Osteoblast (primary cell): ENCODE results near the gene CD44. TPM values are rescaled to one million over a fixed set of nuclear protein-coding genes. Genes with fewer than 3 reads are reported as not detected.
"Not testable (repeated sequence)": the region's sequence is repeated elsewhere in the genome, so short reads cannot be mapped to it uniquely, and the experiment has no call there.

Experiments used
- DNase-seq: peaks from one replicate; pipeline ENCODE4 v3.0.0; 2011; ENCODE audit warnings: low spot score, mixed read lengths; ENCODE audit not compliant: insufficient read length; ENCODE audit errors: missing footprints
- H2AFZ ChIP-seq: 2 replicates; pipeline ENCODE4 v1.6.0; 2011; ENCODE audit warnings: mild to moderate bottlenecking, low read length
- H3K27ac ChIP-seq: 2 replicates; pipeline ENCODE4 v1.5.1; 2011; ENCODE audit warnings: mild to moderate bottlenecking, low read depth, low read length, moderate library complexity
- H3K27me3 ChIP-seq: 2 replicates; pipeline ENCODE4 v1.6.0; 2012; ENCODE audit warnings: mild to moderate bottlenecking, control low read depth, inconsistent platforms, low read length, moderate library complexity; ENCODE audit not compliant: insufficient read depth
- H3K36me3 ChIP-seq: 2 replicates; pipeline ENCODE4 v1.5.1; 2011; ENCODE audit warnings: mild to moderate bottlenecking, low read length, control low read depth, moderate library complexity; ENCODE audit not compliant: insufficient read depth
- H3K4me1 ChIP-seq: 2 replicates; pipeline ENCODE4 v1.5.1; 2011; ENCODE audit warnings: mild to moderate bottlenecking, low read length, control low read depth, moderate library complexity; ENCODE audit not compliant: insufficient read depth
- H3K4me2 ChIP-seq: 2 replicates; pipeline ENCODE4 v1.6.0; 2011; ENCODE audit warnings: mild to moderate bottlenecking, low read length; ENCODE audit not compliant: insufficient read depth
- H3K4me3 ChIP-seq: fragments of 200-600 bp; sonication (generic); 3 replicates; pipeline ENCODE4 v1.5.1; 2012; ENCODE audit warnings: mild to moderate bottlenecking, low read length, inconsistent platforms; ENCODE audit not compliant: insufficient read depth
- H3K79me2 ChIP-seq: 2 replicates; pipeline ENCODE4 v1.6.0; 2012; ENCODE audit warnings: mild to moderate bottlenecking, low read length, control low read depth, inconsistent platforms; ENCODE audit not compliant: insufficient read depth
- H3K9me3 ChIP-seq: 2 replicates; pipeline ENCODE4 v1.5.1; 2011; ENCODE audit warnings: low read depth, low read length, control low read depth
- H4K20me1 ChIP-seq: 2 replicates; pipeline ENCODE4 v1.6.0; 2012; ENCODE audit warnings: mild to moderate bottlenecking, low read length, control low read depth; ENCODE audit not compliant: insufficient read depth
- CTCF ChIP-seq: IDR thresholded peaks from 2 replicates; pipeline ENCODE4 v1.5.1; 2011; ENCODE audit warnings: mild to moderate bottlenecking, low read depth, low read length, moderate library complexity; ENCODE audit errors: extremely low read depth
- total RNA-seq: library from RNA; depleted of rRNA; stranded (reverse); fragments of >200 nt; gene quantifications from 2 replicates; pipeline ENCODE4 v1.2.3, GENCODE V29; 2012

The CD44 gene
- total RNA-seq, 1 donor, result 238 TPM

GRCh38 chr11:35104655-35105054, 34.3 kb upstream of the CD44 start:
- Histone ChIP-seq H3K4me1 (peaks cover 30% of the 10 kb centered on the region), H3K36me3 (no peaks in the 10 kb centered on the region), H3K79me2 (no peaks in the 10 kb centered on the region), H2AFZ (no peak overlapping the region), H4K20me1 (no peaks in the 10 kb centered on the region), H3K4me3 (no peak overlapping the region), H3K4me2 (no peak overlapping the region), H3K9me3 (no peaks in the 10 kb centered on the region), H3K27me3 (no peaks in the 10 kb centered on the region), H3K27ac (no peak overlapping the region)
- no peak for DNase-seq
- TF ChIP-seq CTCF, result no peak

GRCh38 chr11:35105319-35106079, 33.5 kb upstream of the CD44 start:
- Histone ChIP-seq H3K36me3 (no peaks in the 10 kb centered on the region), H3K4me3 (no peak overlapping the region), H3K4me1 (peaks cover 24% of the 10 kb centered on the region), H3K27me3 (no peaks in the 10 kb centered on the region), H3K27ac (peak overlapping the region; percentile 64), H3K79me2 (no peaks in the 10 kb centered on the region), H3K9me3 (no peaks in the 10 kb centered on the region), H4K20me1 (no peaks in the 10 kb centered on the region), H2AFZ (no peak overlapping the region), H3K4me2 (peak overlapping the region; percentile 3)
- no peak for TF ChIP-seq CTCF
- no peak for DNase-seq

- no peak for DNase-seq
- H2AFZ ChIP-seq, result no peak overlapping the region
- H3K27me3 ChIP-seq, result no peaks in the 10 kb centered on the region
- peaks cover 29% of the 10 kb centered on the region for H3K4me1 ChIP-seq
- H3K79me2 ChIP-seq, result no peaks in the 10 kb centered on the region
- H3K4me3 ChIP-seq, result no peak overlapping the region
- no peak for TF ChIP-seq CTCF
- H3K9me3 ChIP-seq, result no peaks in the 10 kb centered on the region
- H3K4me2 ChIP-seq, result no peak overlapping the region
- no peak overlapping the region for H3K27ac ChIP-seq
- no peaks in the 10 kb centered on the region for H4K20me1 ChIP-seq
- no peaks in the 10 kb centered on the region for H3K36me3 ChIP-seq
Observed at GRCh38 chr11:35106595-35106994, 32.4 kb upstream of the CD44 start.

- DNase-seq, result no peak
- Histone ChIP-seq H3K4me3 (no peak overlapping the region), H4K20me1 (no peaks in the 10 kb centered on the region), H3K36me3 (no peaks in the 10 kb centered on the region), H3K4me2 (no peak overlapping the region), H3K79me2 (no peaks in the 10 kb centered on the region), H3K27me3 (no peaks in the 10 kb centered on the region), H3K27ac (no peak overlapping the region), H3K9me3 (no peaks in the 10 kb centered on the region), H2AFZ (no peak overlapping the region), H3K4me1 (peaks cover 37% of the 10 kb centered on the region)
- TF ChIP-seq CTCF, result no peak
Observed at GRCh38 chr11:35107861-35108260, 31.1 kb upstream of the CD44 start.

- H3K4me2 ChIP-seq, H3K27me3 ChIP-seq, H2AFZ ChIP-seq, DNase-seq, H3K79me2 ChIP-seq, H4K20me1 ChIP-seq, H3K9me3 ChIP-seq, H3K4me3 ChIP-seq, H3K27ac ChIP-seq, H3K36me3 ChIP-seq: not testable (repeated sequence)
- H3K4me1 ChIP-seq, result peaks cover 37% of the 10 kb centered on the region
Observed at GRCh38 chr11:35108336-35108735, 30.6 kb upstream of the CD44 start.
